NCI-H1417 (cell line): ENCODE results near the gene MEGF6.
A peak's percentile ranks its signal among the peaks of the same experiment; 100 is the strongest.

Source experiments
- DNase-seq, 3 experiments: peaks; one replicate each; lab custom pipeline; 2025; lab: John Stamatoyannopoulos, UW

Gene MEGF6

GRCh38 chr1:3553166-3553939 is 58.0 kb downstream of the MEGF6 start:
- peak in 1 of 3 experiments; percentile 4 for DNase-seq

- no peak for DNase-seq
Observed at GRCh38 chr1:3552751-3553150, 58.6 kb downstream of the MEGF6 start.

GRCh38 chr1:3552176-3552575 is 59.1 kb downstream of the MEGF6 start:
- DNase-seq, result no peak

- peak in 1 of 3 experiments; percentile 30 for DNase-seq
Observed at GRCh38 chr1:3551711-3552110, 59.6 kb downstream of the MEGF6 start.

GRCh38 chr1:3551290-3551678 is 60.0 kb downstream of the MEGF6 start:
- no peak for DNase-seq

GRCh38 chr1:3550511-3551289 is 60.6 kb downstream of the MEGF6 start:
- DNase-seq, result peak in 2 of 3 experiments; percentile 36 to 56

- no peak for DNase-seq
Observed at GRCh38 chr1:3548895-3549294, 62.4 kb downstream of the MEGF6 start.

GRCh38 chr1:3548156-3548893 is 63.0 kb downstream of the MEGF6 start:
- no peak for DNase-seq

- DNase-seq, result peak in 2 of 3 experiments; percentile 9 to 17
Observed at GRCh38 chr1:3547055-3548005, 64.0 kb downstream of the MEGF6 start.

- DNase-seq, result no peak
Observed at GRCh38 chr1:3546048-3546384, 65.3 kb downstream of the MEGF6 start.

GRCh38 chr1:3545363-3546047 is 65.8 kb downstream of the MEGF6 start:
- no peak for DNase-seq

- no peak for DNase-seq
Observed at GRCh38 chr1:3544040-3544977, 67.0 kb downstream of the MEGF6 start.

GRCh38 chr1:3543076-3544039 is 68.0 kb downstream of the MEGF6 start:
- DNase-seq, result no peak

GRCh38 chr1:3542676-3543075 is 68.6 kb downstream of the MEGF6 start:
- DNase-seq, result no peak

GRCh38 chr1:3541936-3542335 is 69.4 kb downstream of the MEGF6 start:
- no peak for DNase-seq

GRCh38 chr1:3541465-3541864 is 69.8 kb downstream of the MEGF6 start:
- no peak for DNase-seq

GRCh38 chr1:3540876-3541275 is 70.4 kb downstream of the MEGF6 start:
- no peak for DNase-seq

- DNase-seq, result peak in 1 of 3 experiments; percentile 2
Observed at GRCh38 chr1:3539707-3540425, 71.4 kb downstream of the MEGF6 start.
